NCI-H1930 (cell line): ENCODE measurements around the gene ABCB9.
"Not testable (repeated sequence)": the region's sequence is repeated elsewhere in the genome, so short reads cannot be mapped to it uniquely, and the experiment has no call there.

Source experiments
- DNase-seq, 2 experiments: peaks; one replicate each; lab custom pipeline; 2025; lab: John Stamatoyannopoulos, UW

ABCB9 gene

GRCh38 chr12:122965851-122966742 lies at the start of gene ABCB9:
Gene ABCB9, minus strand, starts transcription at chr12:122966463. Its CDS starts 6,228 bp downstream, at chr12:122960235.
- peak; percentile 87 for DNase-seq

- not testable (repeated sequence) for DNase-seq
Measured at GRCh38 chr12:123014473-123014872, 48.2 kb upstream of the ABCB9 start.

- no peak for DNase-seq
Measured at GRCh38 chr12:123013185-123014095, 47.2 kb upstream of the ABCB9 start.

- DNase-seq, result no peak
Measured at GRCh38 chr12:123011701-123012100, 45.4 kb upstream of the ABCB9 start.

GRCh38 chr12:123010681-123011080 lies 44.4 kb upstream of the ABCB9 start:
- DNase-seq, result no peak

- no peak for DNase-seq
Measured at GRCh38 chr12:123010110-123010509, 43.8 kb upstream of the ABCB9 start.

- no peak for DNase-seq
Measured at GRCh38 chr12:123006977-123007376, 40.7 kb upstream of the ABCB9 start.

GRCh38 chr12:123005081-123005626 lies 38.9 kb upstream of the ABCB9 start:
- DNase-seq, result no peak

- no peak for DNase-seq
Measured at GRCh38 chr12:123004287-123004686, 38.0 kb upstream of the ABCB9 start.

GRCh38 chr12:123003257-123003656 lies 37.0 kb upstream of the ABCB9 start:
- DNase-seq, result no peak

- DNase-seq, result no peak
Measured at GRCh38 chr12:123001464-123001863, 35.2 kb upstream of the ABCB9 start.

GRCh38 chr12:123000578-123000977 lies 34.3 kb upstream of the ABCB9 start:
- DNase-seq, result no peak

GRCh38 chr12:122999986-123000420 lies 33.7 kb upstream of the ABCB9 start:
- no peak for DNase-seq

GRCh38 chr12:122999196-122999946 lies 33.1 kb upstream of the ABCB9 start:
- DNase-seq, result no peak

GRCh38 chr12:122998316-122998715 lies 32.1 kb upstream of the ABCB9 start:
- DNase-seq, result no peak

- DNase-seq, result no peak
Measured at GRCh38 chr12:122997343-122998250, 31.3 kb upstream of the ABCB9 start.

- no peak for DNase-seq
Measured at GRCh38 chr12:122996621-122997342, 30.5 kb upstream of the ABCB9 start.

- DNase-seq, result no peak
Measured at GRCh38 chr12:122996188-122996601, 29.9 kb upstream of the ABCB9 start.

- DNase-seq, result no peak
Measured at GRCh38 chr12:122995503-122996187, 29.4 kb upstream of the ABCB9 start.
